Loucy (cell line): Measurements from ENCODE around the gene NDUFA8.

Experiments used
- H2AFZ ChIP-seq: fragments of 200-600 bp; sonication (generic); 2 replicates; pipeline ENCODE4 v1.6.0; 2016; ENCODE audit warnings: antibody characterized with exemption, mild to moderate bottlenecking, low read length, moderate library complexity
- H3F3A ChIP-seq: fragments of 200-600 bp; 2 replicates; pipeline ENCODE4 v1.6.0; 2016; ENCODE audit warnings: antibody characterized with exemption, low read depth, mild to moderate bottlenecking
- H3K27me3 ChIP-seq: fragments of 200-600 bp; sonication (generic); 2 replicates; pipeline ENCODE4 v1.6.1; 2014; ENCODE audit warnings: low read length, mild to moderate bottlenecking; ENCODE audit not compliant: insufficient read depth, poor library complexity, severe bottlenecking
- H3K36me3 ChIP-seq: fragments of 200-600 bp; sonication (generic); 2 replicates; pipeline ENCODE4 v1.6.1; 2016; ENCODE audit warnings: low read length; ENCODE audit not compliant: insufficient read depth
- H3K4me1 ChIP-seq: fragments of 200-600 bp; sonication (generic); 2 replicates; pipeline ENCODE4 v1.5.1; 2014; ENCODE audit warnings: low read length, mild to moderate bottlenecking; ENCODE audit not compliant: insufficient read depth, poor library complexity, severe bottlenecking
- H3K4me2 ChIP-seq: fragments of 200-600 bp; sonication (generic); 2 replicates; pipeline ENCODE4 v1.6.0; 2014; ENCODE audit warnings: antibody characterized with exemption, low read length, low read depth, mild to moderate bottlenecking; ENCODE audit not compliant: poor library complexity, severe bottlenecking
- H3K4me3 ChIP-seq: fragments of 200-600 bp; sonication (generic); 2 replicates; pipeline ENCODE4 v1.5.1; 2014; ENCODE audit warnings: low read length, mild to moderate bottlenecking, mixed read lengths; ENCODE audit not compliant: poor library complexity, severe bottlenecking
- H3K79me2 ChIP-seq: fragments of 200-600 bp; sonication (generic); 2 replicates; pipeline ENCODE4 v1.6.1; 2014; ENCODE audit warnings: low read length; ENCODE audit not compliant: insufficient read depth
- H3K9ac ChIP-seq: fragments of 200-600 bp; sonication (generic); 2 replicates; pipeline ENCODE4 v1.6.0; 2014; ENCODE audit warnings: mild to moderate bottlenecking, low read depth, low read length, moderate library complexity; ENCODE audit not compliant: poor library complexity, severe bottlenecking
- H3K9me2 ChIP-seq: fragments of 200-600 bp; sonication (generic); replicated peaks from 2 replicates; pipeline ENCODE4 v1.6.1; 2016; ENCODE audit warnings: low read depth, low read length, mixed read lengths
- H3K9me3 ChIP-seq: fragments of 200-600 bp; sonication (generic); 2 replicates; pipeline ENCODE4 v1.6.1; 2014; ENCODE audit warnings: mild to moderate bottlenecking, antibody characterized with exemption, low read length, low read depth; ENCODE audit not compliant: insufficient read depth
- H4K20me1 ChIP-seq: fragments of 200-600 bp; sonication (generic); 2 replicates; pipeline ENCODE4 v1.6.0; 2014; ENCODE audit warnings: antibody characterized with exemption, low read length, mild to moderate bottlenecking; ENCODE audit not compliant: insufficient read depth, poor library complexity, severe bottlenecking
- CTCF ChIP-seq: fragments of 200-600 bp; sonication (generic); conservative IDR thresholded peaks from 2 replicates; pipeline ENCODE4 v1.5.1; 2014; ENCODE audit warnings: mild to moderate bottlenecking, antibody characterized with exemption, low read length
- EZH2phosphoT487 ChIP-seq: fragments of 200-600 bp; IDR thresholded peaks from 2 replicates; pipeline ENCODE4 v1.6.1; 2018; ENCODE audit warnings: antibody characterized with exemption, mild to moderate bottlenecking, moderate library complexity, borderline replicate concordance

Gene NDUFA8

GRCh38 chr9:122133263-122133983 lies 26.2 kb downstream of the NDUFA8 start:
- no peaks in the 10 kb centered on the region for H3K9me2 ChIP-seq
- no peak overlapping the region for H3K4me3 ChIP-seq
- no peak overlapping the region for H3K4me2 ChIP-seq
- H2AFZ ChIP-seq, result no peak overlapping the region
- no peaks in the 10 kb centered on the region for H3K36me3 ChIP-seq
- no peaks in the 10 kb centered on the region for H4K20me1 ChIP-seq
- H3F3A ChIP-seq, result no peaks in the 10 kb centered on the region
- H3K9ac ChIP-seq, result no peak overlapping the region
- H3K4me1 ChIP-seq, result no peaks in the 10 kb centered on the region
- H3K79me2 ChIP-seq, result no peaks in the 10 kb centered on the region
- no peaks in the 10 kb centered on the region for H3K27me3 ChIP-seq
- H3K9me3 ChIP-seq, result no peaks in the 10 kb centered on the region
- TF ChIP-seq CTCF, result no peak

GRCh38 chr9:122132539-122132938 lies 27.0 kb downstream of the NDUFA8 start:
- TF ChIP-seq EZH2phosphoT487 (no peak), CTCF (no peak)
- Histone ChIP-seq H3K9me2 (no peaks in the 10 kb centered on the region), H3F3A (no peaks in the 10 kb centered on the region), H2AFZ (no peak overlapping the region), H3K9me3 (no peaks in the 10 kb centered on the region), H3K9ac (no peak overlapping the region), H3K4me2 (no peak overlapping the region), H4K20me1 (no peaks in the 10 kb centered on the region), H3K27me3 (no peaks in the 10 kb centered on the region), H3K4me3 (no peak overlapping the region), H3K79me2 (no peaks in the 10 kb centered on the region), H3K4me1 (no peaks in the 10 kb centered on the region), H3K36me3 (no peaks in the 10 kb centered on the region)

GRCh38 chr9:122131401-122132001 lies 28.1 kb downstream of the NDUFA8 start:
- TF ChIP-seq EZH2phosphoT487 (no peak), CTCF (no peak)
- H3K4me1 ChIP-seq, result no peaks in the 10 kb centered on the region

More at GRCh38 chr9:122131401-122132001, 28.1 kb downstream of the NDUFA8 start:
- Histone ChIP-seq H3K27me3 (no peaks in the 10 kb centered on the region), H3K36me3 (no peaks in the 10 kb centered on the region), H2AFZ (no peak overlapping the region), H3F3A (no peaks in the 10 kb centered on the region), H3K9ac (no peak overlapping the region), H3K9me3 (no peaks in the 10 kb centered on the region), H3K9me2 (no peaks in the 10 kb centered on the region), H3K4me2 (no peak overlapping the region), H4K20me1 (no peaks in the 10 kb centered on the region), H3K4me3 (no peak overlapping the region), H3K79me2 (no peaks in the 10 kb centered on the region)
